Tibial artery (tissue), 4 donors: Measurements from ENCODE around the gene KIFBP.
A peak's percentile ranks its signal among the peaks of the same experiment; 100 is the strongest.
"Not testable (repeated sequence)": the region's sequence is repeated elsewhere in the genome, so short reads cannot be mapped to it uniquely, and the experiment has no call there.

Source experiments
- DNase-seq, 2 donors: peaks; one replicate each; pipeline ENCODE4 v3.0.0-alpha.2; 2019
- H3K27ac ChIP-seq, 2 donors: fragments of 200-600 bp; sonication (generic) in 1 of 2; 1 replicate in 1 of 2; 2 replicates in 1 of 2; pipeline ENCODE4 v1.5.1; 2018 to 2019; ENCODE audit warnings: mild to moderate bottlenecking in 1 of 2
- H3K27me3 ChIP-seq, 2 donors: fragments of 200-600 bp; sonication (generic) in 1 of 2; one replicate each; pipeline versions ENCODE4 v1.5.1 to v1.6.0; 2016 to 2019
- H3K36me3 ChIP-seq, 3 donors: fragments of 200-600 bp; sonication (generic) in 2 of 3; one replicate each; pipeline ENCODE4 v1.5.1; 2016 to 2019; ENCODE audit warnings: mild to moderate bottlenecking in 2 of 3
- H3K4me1 ChIP-seq, 4 donors: fragments of 200-600 bp; sonication (generic) in 2 of 4; 1 replicate in 3 of 4; 2 replicates in 1 of 4; pipeline ENCODE4 v1.5.1; 2016 to 2019
- H3K4me3 ChIP-seq, 2 donors: fragments of 200-600 bp; sonication (generic) in 1 of 2; 1 replicate in 1 of 2; 2 replicates in 1 of 2; pipeline ENCODE4 v1.5.1; 2018 to 2019; ENCODE audit warnings: mild to moderate bottlenecking in 2 of 2
- H3K9me3 ChIP-seq, 3 donors: fragments of 200-600 bp; sonication (generic) in 1 of 3; one replicate each; pipeline ENCODE4 v1.5.1; 2016 to 2019
- CTCF ChIP-seq, 2 experiments: fragments of 200-600 bp in 1 of 2; fragments of 450-650 bp in 1 of 2; IDR thresholded peaks; one replicate each; pipeline ENCODE4 v1.5.1; 2017 to 2019; ENCODE audit warnings: antibody characterized with exemption in 2 of 2, mild to moderate bottlenecking in 1 of 2, moderate library complexity in 1 of 2
- intact Hi-C: fragments of 100-400 bp; cut with DNase I; formaldehyde crosslinking; loops from one replicate; pipeline ENCODE4 v1.15.0; 2023; ENCODE audit warnings: low total_unique reads

KIFBP gene

GRCh38 chr10:68973975-68974374, 14.6 kb upstream of the KIFBP start:
- Histone ChIP-seq H3K4me3 (no peak overlapping the region), H3K9me3 (no peaks in the 10 kb centered on the region), H3K27ac (no peak overlapping the region), H3K4me1 (no peaks in the 10 kb centered on the region), H3K36me3 (peaks cover 91 to 100% (median 97%) of the 10 kb centered on the region in 3 donors), H3K27me3 (no peaks in the 10 kb centered on the region)
- no peak for TF ChIP-seq CTCF (IDR thresholded peaks at IDR 0.05)
- intact Hi-C loops: no loop called here
- no peak for DNase-seq

- H3K27me3 ChIP-seq, H3K9me3 ChIP-seq, H3K4me1 ChIP-seq, H3K4me3 ChIP-seq, H3K27ac ChIP-seq, intact Hi-C loops, DNase-seq: not testable (repeated sequence)
- peaks cover 74 to 98% (median 97%) of the 10 kb centered on the region in 3 donors for H3K36me3 ChIP-seq
These were observed 12.6 kb upstream of the KIFBP start for GRCh38 chr10:68975936-68976473.

DNA sequence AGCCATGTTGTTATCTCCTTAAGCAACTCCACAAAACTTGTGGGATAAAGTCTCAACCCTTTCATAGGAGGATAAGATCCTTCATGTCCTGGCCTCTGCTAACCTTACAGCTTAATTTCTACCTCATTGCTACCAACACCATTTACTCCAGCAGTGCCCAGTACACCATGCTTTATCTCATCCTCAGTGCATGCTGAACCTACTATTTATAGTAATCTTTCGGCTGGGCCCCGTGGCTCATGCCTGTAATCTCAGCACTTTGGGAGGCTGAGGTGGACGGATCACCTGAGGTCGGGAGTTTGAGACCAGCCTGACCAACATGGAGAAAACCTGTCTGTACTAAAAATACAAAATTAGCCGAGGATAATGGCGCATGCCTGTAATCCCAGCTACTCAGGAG, 8.9 kb upstream of the KIFBP start:
- not testable (repeated sequence) for DNase-seq, H3K27ac ChIP-seq, H3K4me3 ChIP-seq, H3K4me1 ChIP-seq, H3K27me3 ChIP-seq, H3K9me3 ChIP-seq
- peaks cover 58 to 95% (median 80%) of the 10 kb centered on the region in 3 donors for H3K36me3 ChIP-seq
- intact Hi-C loops: loop anchor here (10.0 kb wide), 1 partner anchor 115 kb away; no protein-coding TSS in a partner anchor

- Histone ChIP-seq H3K27me3 (no peaks in the 10 kb centered on the region), H3K9me3 (no peaks in the 10 kb centered on the region), H3K4me1 (no peaks in the 10 kb centered on the region), H3K4me3 (no peak overlapping the region), H3K27ac (no peak overlapping the region), H3K36me3 (peaks cover 47 to 90% (median 71%) of the 10 kb centered on the region in 3 donors)
- intact Hi-C loops: loop anchor here (10.0 kb wide), 1 partner anchor 114 kb away; no protein-coding TSS in a partner anchor
- DNase-seq: no peak
- TF ChIP-seq CTCF (IDR thresholded peaks at IDR 0.05): peak; percentile 15 to 21
These were observed 7.5 kb upstream of the KIFBP start for GRCh38 chr10:68981074-68981473.

- H3K27me3 ChIP-seq: no peaks in the 10 kb centered on the region
- H3K9me3 ChIP-seq: no peaks in the 10 kb centered on the region
- no peak overlapping the region for H3K4me3 ChIP-seq
- H3K27ac ChIP-seq: no peak overlapping the region
- no peaks in the 10 kb centered on the region for H3K4me1 ChIP-seq
- DNase-seq: no peak
- TF ChIP-seq CTCF (IDR thresholded peaks at IDR 0.05): no peak
- intact Hi-C loops: loop anchor here (10.0 kb wide), 1 partner anchor 112 kb away; no protein-coding TSS in a partner anchor
- peaks cover 36 to 77% (median 60%) of the 10 kb centered on the region in 3 donors for H3K36me3 ChIP-seq
These were observed 6.2 kb upstream of the KIFBP start for GRCh38 chr10:68982389-68982788.

- Histone ChIP-seq H3K9me3 (no peaks in the 10 kb centered on the region), H3K27ac (no peak overlapping the region), H3K36me3 (peaks cover 9 to 29% (median 10%) of the 10 kb centered on the region in 3 donors), H3K4me1 (peaks cover 0 to 35% (median 32%) of the 10 kb centered on the region in 4 donors), H3K27me3 (no peaks in the 10 kb centered on the region), H3K4me3 (no peak overlapping the region)
- no peak for TF ChIP-seq CTCF (IDR thresholded peaks at IDR 0.05)
- DNase-seq: no peak
- intact Hi-C loops: loop anchor here (10.0 kb wide), 1 partner anchor 107 kb away; no protein-coding TSS in a partner anchor
These were observed 992 bp upstream of the KIFBP start for GRCh38 chr10:68987611-68988010.
